Cardiac muscle cell (in vitro differentiated cells and primary cell): Measurements from ENCODE around the gene IQCH. TPM values are rescaled to one million over a fixed set of nuclear protein-coding genes. Genes with fewer than 3 reads are reported as not detected.

Source experiments
- DNase-seq, 2 donors: peaks; one replicate each; pipeline versions ENCODE4 v3.0.0 to v3.0.0-alpha.2; 2010 to 2017; ENCODE audit warnings: low read depth in 1 of 2, low spot score in 1 of 2
- H3K27ac ChIP-seq: fragments of 200-600 bp; sonication (generic); 2 replicates; pipeline ENCODE4 v1.5.1; 2016
- H3K27me3 ChIP-seq: fragments of 200-600 bp; sonication (generic); 2 replicates; pipeline ENCODE4 v1.6.0; 2016; ENCODE audit warnings: control low read depth
- H3K36me3 ChIP-seq: fragments of 200-600 bp; sonication (generic); 2 replicates; pipeline ENCODE4 v1.5.1; 2016; ENCODE audit warnings: control low read depth
- H3K4me1 ChIP-seq: fragments of 200-600 bp; sonication (generic); 2 replicates; pipeline ENCODE4 v1.8.1; 2017; ENCODE audit warnings: low read depth, mild to moderate bottlenecking, mixed run types
- H3K4me3 ChIP-seq: fragments of 200-600 bp; sonication (generic); 2 replicates; pipeline ENCODE4 v1.5.1; 2016; ENCODE audit warnings: mild to moderate bottlenecking
- H3K9me3 ChIP-seq: fragments of 200-600 bp; sonication (generic); 2 replicates; pipeline ENCODE4 v1.5.1; 2017; ENCODE audit warnings: low read depth, mild to moderate bottlenecking, control low read depth
- polyA plus RNA-seq: library from polyadenylated mRNA; unstranded; fragments of >200 nt; fragmentation: Nextera tagmentation; extraction: Ambion mirVana; gene quantifications from 2 replicates; pipeline ENCODE4 v1.2.1, GENCODE V29; 2016
- total RNA-seq: library from RNA; depleted of rRNA; stranded (reverse); fragments of >200 nt; gene quantifications from 2 replicates; pipeline ENCODE4 v1.2.3, GENCODE V29; 2016
- TF ChIP-seq, protein P1 (sequence below): IDR thresholded peaks from 2 replicates; pipeline ENCODE4 v1.5.1; 2012; ENCODE audit warnings: low read depth, mild to moderate bottlenecking, low read length

The IQCH gene
- total and polyA plus RNA-seq, 2 experiments from 2014 or later: 5.9 to 6.9 TPM

DNA sequence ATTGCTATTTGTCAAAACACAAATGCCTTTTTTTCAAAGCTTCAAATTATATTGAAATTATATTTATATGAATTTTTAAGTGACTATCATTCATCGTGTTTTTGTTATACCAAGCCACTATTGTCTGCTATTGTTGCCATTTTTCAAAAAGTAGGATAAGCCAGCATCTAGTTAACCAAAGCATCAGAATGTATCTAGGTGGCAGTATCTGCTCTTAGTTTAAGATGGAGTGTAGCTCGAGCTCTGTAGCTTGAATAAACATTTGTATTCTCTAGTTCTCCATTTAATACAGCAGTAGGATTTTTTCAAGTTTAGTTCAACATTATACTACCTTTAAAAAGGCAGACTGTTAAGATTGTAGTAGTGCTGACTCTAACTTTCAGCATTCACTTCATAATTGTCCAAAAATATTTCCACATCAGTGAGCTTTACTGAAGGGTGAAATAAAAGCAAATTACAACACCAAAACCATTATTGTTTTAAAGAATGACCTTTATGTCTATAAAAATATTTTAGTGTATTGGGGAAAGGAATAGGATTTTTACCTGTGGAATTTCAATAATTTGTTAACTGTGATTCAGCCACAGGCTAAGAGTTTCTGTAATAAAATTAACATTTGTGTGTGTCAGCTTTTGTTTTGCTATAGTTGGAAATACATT, 246.7 kb downstream of the IQCH start:
- peaks cover 32% of the 10 kb centered on the region for H3K27me3 ChIP-seq
- peak; percentile 9 to 55 for DNase-seq
- no peak overlapping the region for H3K4me3 ChIP-seq
- H3K4me1 ChIP-seq: no peaks in the 10 kb centered on the region
- no peaks in the 10 kb centered on the region for H3K9me3 ChIP-seq
- H3K27ac ChIP-seq: no peak overlapping the region
- TF ChIP-seq, protein P1, sequence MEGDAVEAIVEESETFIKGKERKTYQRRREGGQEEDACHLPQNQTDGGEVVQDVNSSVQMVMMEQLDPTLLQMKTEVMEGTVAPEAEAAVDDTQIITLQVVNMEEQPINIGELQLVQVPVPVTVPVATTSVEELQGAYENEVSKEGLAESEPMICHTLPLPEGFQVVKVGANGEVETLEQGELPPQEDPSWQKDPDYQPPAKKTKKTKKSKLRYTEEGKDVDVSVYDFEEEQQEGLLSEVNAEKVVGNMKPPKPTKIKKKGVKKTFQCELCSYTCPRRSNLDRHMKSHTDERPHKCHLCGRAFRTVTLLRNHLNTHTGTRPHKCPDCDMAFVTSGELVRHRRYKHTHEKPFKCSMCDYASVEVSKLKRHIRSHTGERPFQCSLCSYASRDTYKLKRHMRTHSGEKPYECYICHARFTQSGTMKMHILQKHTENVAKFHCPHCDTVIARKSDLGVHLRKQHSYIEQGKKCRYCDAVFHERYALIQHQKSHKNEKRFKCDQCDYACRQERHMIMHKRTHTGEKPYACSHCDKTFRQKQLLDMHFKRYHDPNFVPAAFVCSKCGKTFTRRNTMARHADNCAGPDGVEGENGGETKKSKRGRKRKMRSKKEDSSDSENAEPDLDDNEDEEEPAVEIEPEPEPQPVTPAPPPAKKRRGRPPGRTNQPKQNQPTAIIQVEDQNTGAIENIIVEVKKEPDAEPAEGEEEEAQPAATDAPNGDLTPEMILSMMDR: peak; percentile 44
- no peaks in the 10 kb centered on the region for H3K36me3 ChIP-seq

DNA sequence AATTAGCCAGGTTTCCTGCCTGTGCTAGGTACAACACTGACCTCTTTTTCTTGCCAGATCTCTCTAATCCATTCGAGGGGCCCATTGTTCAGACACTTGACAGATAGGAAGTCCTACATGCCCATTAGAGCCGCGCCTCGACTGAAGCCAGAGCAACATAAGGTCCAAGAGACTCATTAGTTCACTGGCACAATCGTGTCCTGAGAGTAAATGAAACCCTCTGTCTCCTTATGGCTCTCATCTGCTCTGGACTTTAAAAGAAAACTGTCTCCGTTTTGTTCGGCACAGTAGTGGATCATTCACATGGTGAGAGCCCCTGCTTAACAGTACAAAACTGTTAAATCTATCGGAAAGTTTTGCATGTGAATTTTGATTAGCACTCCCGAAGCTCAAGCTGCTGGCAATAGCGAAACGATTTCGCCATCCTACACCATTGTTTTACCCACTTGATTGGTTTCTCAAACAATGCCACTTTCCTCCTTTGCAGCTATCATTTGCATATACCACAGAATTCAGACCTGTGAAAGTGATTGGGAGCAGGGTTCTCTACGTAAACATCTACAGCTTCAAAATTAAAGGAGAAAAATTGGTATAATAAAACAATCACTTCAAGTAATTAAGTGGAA, 247.4 kb downstream of the IQCH start:
- no peak for DNase-seq
- H3K27ac ChIP-seq: no peak overlapping the region

DNA sequence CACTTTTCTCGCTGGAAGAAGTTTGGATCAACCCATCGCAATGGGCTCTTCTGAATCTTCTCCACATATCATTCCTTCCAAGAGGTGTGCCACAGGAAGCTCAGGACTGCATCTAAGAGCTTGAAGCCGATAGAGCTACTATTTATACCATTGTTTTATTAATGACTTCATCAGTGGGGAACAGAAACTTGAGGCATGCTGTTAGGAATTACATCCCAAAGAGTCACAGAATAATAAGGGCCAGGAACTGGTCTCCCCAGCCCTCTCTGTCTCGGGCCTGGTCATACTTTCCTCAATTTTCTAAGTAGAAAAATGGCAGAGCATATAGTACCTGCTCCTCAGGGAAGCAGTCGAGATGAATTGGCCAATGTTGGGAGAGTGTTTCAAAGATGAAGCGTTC, 249.5 kb downstream of the IQCH start:
- no peak for DNase-seq
- no peak overlapping the region for H3K4me3 ChIP-seq
- no peaks in the 10 kb centered on the region for H3K36me3 ChIP-seq
- TF ChIP-seq, protein P1: no peak
- no peak overlapping the region for H3K27ac ChIP-seq
- no peaks in the 10 kb centered on the region for H3K4me1 ChIP-seq
- H3K27me3 ChIP-seq: peaks cover 32% of the 10 kb centered on the region
- H3K9me3 ChIP-seq: no peaks in the 10 kb centered on the region

More for the DNA sequence above, 247.4 kb downstream of the IQCH start:
- no peaks in the 10 kb centered on the region for H3K36me3 ChIP-seq
- no peaks in the 10 kb centered on the region for H3K4me1 ChIP-seq
- H3K4me3 ChIP-seq: no peak overlapping the region
- TF ChIP-seq, protein P1: no peak
- H3K9me3 ChIP-seq: no peaks in the 10 kb centered on the region
- peaks cover 32% of the 10 kb centered on the region for H3K27me3 ChIP-seq

DNA sequence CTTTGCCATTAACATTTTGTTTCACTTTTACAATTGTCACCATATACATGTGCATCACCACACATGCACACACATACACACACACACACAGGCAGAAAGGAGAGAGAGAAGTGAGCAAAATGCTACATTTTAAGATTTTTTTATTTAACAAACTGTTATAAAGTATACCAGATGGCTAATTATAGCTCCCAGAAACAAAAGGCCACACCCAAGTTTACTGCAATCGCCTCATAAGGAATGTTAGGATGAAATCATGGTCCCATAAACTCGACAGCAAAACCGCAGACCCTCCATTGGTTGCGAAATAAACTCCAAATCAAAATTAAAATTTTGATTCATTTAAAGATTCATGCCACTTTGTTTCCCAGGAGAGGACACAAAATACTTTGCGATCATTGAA, 250.2 kb downstream of the IQCH start:
- DNase-seq: no peak
- no peaks in the 10 kb centered on the region for H3K36me3 ChIP-seq
- H3K4me1 ChIP-seq: no peaks in the 10 kb centered on the region
- peaks cover 32% of the 10 kb centered on the region for H3K27me3 ChIP-seq
- TF ChIP-seq, protein P1: no peak
- H3K27ac ChIP-seq: no peak overlapping the region
- no peaks in the 10 kb centered on the region for H3K9me3 ChIP-seq
- no peak overlapping the region for H3K4me3 ChIP-seq

DNA sequence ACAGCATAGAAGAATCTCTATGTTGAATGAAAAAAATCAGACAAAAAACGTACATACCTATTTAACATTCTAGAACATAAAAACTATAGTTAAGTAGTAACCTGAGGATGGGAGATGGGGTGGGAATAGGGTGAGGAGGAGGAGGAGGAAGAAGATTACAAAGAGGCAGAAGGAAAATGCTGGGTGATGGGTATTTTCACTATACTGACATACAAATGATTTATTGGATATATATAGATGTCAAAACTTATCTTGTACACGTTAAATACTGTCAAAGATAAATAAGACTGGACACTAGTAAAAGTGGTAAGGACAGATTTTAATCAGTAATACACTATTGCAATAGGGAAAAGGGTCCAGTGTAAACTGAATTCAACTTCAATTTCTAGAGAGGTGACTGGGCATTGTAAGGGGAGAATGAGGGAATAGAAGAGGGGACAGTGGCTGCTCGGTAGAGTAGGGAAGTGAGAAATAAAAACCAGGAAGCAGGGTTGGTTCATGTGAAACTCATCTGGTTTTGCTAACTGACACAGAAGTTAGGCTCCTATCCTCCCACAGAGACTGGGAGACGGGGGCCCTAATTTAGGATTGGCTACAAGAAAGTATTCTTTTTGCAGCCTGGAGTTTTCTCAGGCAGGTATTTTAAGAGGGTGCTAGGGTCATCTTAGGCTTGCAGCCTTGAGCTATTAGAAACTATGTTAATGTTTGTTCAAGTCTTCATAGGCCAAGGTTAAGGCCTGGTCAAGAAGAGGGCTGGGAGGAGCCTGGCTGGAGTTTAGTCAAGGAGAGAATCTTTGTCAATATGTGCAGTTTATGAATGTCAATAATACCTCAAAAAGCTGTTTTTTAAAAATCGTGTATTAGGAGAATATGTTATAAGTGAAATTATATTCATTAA, 251.3 kb downstream of the IQCH start:
- no peak for DNase-seq
- H3K27me3 ChIP-seq: peaks cover 27% of the 10 kb centered on the region

More for the DNA sequence above, 251.3 kb downstream of the IQCH start:
- Histone ChIP-seq H3K4me3 (no peak overlapping the region), H3K27ac (no peak overlapping the region), H3K4me1 (no peaks in the 10 kb centered on the region), H3K36me3 (no peaks in the 10 kb centered on the region), H3K9me3 (no peaks in the 10 kb centered on the region)
- TF ChIP-seq, protein P1: no peak
